Measurements from ENCODE around the gene SPATA21.

SPATA21 gene

DNA sequence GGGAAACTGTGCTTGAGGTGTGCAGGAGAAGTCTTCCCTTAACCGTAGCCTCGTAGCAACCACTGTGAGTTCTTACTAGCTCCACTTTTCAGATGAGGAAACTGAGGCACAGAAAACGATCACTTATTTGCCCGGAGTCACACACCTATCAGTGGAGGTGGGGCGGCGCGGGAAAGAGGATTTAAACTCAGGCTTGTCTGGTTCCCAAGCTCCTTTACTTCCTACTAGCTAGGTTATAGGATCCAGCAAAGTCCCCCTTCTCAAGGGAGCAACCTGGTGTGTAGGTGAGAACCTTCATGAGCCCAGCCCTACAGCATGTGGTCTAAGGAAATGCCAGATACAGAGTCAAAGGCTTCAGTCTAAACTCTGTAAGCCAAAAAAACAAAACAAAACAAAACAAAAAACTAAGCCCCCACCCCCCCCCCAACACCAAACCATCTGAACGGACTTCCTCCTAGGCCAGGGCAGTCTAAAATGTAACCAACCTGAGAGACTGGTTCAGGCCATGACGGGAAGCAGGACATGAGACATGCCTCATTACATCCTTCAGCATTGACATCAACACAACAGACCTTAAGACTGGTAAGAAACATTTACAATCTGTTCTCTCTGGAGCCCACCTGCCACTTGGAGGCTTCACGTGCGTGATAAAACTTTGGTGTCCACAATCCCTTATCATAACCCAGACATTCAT is 84.2 kb downstream of the SPATA21 start:
- no peak for DNase-seq (ENCODE audit: extremely low spot score)
- ChIA-PET POLR2A (interaction anchor here (0.9 to 1.0 kb wide), 2 partner anchors 10 to 15 kb away, joined by 4 read pairs; no protein-coding TSS in a partner anchor), CTCF (interaction anchor here (1.1 to 5.2 kb wide), 7 partner anchors 7 to 144 kb away, joined by 3 to 70 read pairs (median 3); partner anchors contain the start of gene SZRD1)
- TF ChIP-seq, protein P1, sequence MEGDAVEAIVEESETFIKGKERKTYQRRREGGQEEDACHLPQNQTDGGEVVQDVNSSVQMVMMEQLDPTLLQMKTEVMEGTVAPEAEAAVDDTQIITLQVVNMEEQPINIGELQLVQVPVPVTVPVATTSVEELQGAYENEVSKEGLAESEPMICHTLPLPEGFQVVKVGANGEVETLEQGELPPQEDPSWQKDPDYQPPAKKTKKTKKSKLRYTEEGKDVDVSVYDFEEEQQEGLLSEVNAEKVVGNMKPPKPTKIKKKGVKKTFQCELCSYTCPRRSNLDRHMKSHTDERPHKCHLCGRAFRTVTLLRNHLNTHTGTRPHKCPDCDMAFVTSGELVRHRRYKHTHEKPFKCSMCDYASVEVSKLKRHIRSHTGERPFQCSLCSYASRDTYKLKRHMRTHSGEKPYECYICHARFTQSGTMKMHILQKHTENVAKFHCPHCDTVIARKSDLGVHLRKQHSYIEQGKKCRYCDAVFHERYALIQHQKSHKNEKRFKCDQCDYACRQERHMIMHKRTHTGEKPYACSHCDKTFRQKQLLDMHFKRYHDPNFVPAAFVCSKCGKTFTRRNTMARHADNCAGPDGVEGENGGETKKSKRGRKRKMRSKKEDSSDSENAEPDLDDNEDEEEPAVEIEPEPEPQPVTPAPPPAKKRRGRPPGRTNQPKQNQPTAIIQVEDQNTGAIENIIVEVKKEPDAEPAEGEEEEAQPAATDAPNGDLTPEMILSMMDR (IDR thresholded peaks at IDR 0.05; ENCODE audit: control extremely low read depth, extremely low read depth, low read depth, missing control alignments) = no peak

DNA sequence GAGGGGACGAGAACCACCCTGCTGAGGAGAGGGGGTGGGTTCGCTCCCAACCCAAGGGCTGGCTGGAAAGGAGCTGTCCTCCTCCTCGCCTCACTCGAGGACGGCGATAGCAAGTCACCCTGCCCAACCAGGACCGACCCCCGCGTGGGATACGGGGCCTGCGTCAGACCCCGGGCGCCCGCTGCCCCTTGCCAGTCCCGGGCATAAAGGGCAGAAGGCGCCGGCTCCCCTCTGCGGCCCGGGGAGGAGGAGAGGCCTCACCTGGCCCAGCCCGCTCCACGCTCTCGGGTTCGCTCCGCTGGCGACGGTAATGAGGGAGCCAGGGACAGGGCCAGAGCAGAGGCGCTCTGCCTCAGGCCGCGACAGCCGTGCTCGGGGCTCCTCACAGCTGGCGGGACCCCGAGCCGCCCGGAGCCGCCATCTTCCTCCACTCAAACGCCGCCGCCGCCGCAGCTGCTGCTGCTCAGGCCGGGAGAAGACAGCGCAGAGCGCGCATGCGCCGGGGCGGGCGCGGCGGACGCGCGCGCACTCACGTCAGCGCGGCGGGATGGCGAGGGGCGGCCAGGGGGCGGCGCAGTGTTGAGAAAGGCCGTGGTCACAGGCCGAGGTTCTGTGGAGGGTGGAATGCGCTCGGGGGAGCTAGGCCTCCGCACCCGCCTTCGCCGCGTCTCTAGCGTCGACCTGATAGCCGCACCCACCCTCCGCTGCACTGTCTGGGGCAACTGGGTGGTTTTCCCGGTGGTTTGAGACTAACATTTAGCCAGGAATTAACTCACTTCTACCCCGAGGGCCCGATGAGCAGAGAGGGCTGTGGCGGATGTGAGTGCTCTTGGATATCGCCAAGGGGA is 85.0 kb downstream of the SPATA21 start, which contains the start of gene FBXO42:
Gene FBXO42 (minus strand): TSS at position 487 of the 848 bp plus-strand sequence. CDS start 37,062 bp downstream, outside the sequence.
- ChIA-PET CTCF (interaction anchor here (0.6 to 5.2 kb wide), 10 partner anchors 8 to 145 kb away, joined by 3 to 70 read pairs (median 3); partner anchors contain the start of gene SZRD1), POLR2A (interaction anchor here (0.9 to 1.0 kb wide), 2 partner anchors 10 to 16 kb away, joined by 4 read pairs; no protein-coding TSS in a partner anchor)

DNA sequence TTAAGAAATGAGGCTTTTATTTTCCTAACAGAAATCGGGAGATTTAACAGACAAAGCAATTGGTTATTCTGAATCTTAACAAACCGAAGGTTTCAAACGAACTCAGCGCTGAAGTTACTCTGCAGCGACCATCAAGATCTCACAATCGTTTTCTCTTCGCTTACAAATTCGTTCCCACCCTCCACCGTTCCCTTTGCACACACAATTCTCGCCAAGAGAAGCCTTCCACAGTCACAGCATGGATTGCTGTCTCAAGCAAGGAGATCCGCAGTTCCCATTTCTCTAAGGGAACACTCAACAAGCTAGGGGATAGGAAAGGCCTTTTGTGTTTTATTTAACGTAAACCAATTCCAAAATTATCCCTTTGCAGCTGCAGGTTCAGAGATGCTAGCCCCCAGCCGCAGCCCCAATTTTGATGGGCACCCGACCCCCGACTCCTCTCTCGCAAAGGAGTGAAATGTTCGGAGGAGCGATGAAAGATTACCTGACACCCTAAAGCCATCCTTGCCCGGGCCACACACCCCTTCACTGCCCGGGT is 85.7 kb downstream of the SPATA21 start:
- DNase-seq (ENCODE audit: extremely low spot score) = peak; percentile 20
- POLR2A ChIA-PET = interaction anchor here (0.9 kb wide), 1 partner anchor 16 kb away, joined by 4 read pairs; no protein-coding TSS in a partner anchor

More for the DNA sequence above, 85.0 kb downstream of the SPATA21 start, which contains the start of gene FBXO42:
- TF ChIP-seq, protein P1 (IDR thresholded peaks at IDR 0.05; ENCODE audit: control extremely low read depth, extremely low read depth, low read depth, missing control alignments) = peak; percentile 56
- peak; percentile 95 for DNase-seq (ENCODE audit: extremely low spot score)

DNA sequence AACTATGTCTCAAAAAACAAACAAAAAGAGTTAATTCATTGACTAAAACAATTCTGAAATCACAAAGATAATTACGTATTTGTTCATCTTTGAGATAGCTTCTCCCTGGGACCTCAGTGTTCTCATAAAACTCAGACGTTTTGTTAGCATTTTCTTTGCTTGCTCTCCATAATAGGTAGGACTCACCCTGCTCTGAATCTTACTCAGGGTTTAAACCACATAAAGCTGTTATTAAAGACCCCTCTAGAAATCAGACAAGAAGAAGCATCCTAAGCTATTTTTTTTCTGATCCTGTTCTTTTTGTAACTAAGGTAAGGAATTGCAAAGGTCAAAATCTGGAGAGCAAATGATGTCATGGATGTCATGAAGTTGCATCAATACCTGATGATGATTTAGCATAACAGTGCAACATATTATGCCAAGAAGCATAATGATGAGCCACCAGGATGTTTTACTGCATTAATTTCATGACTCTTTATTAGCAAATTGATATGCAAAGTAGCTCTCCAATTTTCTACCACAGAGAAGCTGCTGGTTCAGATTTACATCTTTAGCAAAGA is 87.3 kb downstream of the SPATA21 start:
- CTCF ChIA-PET = interaction anchor here (0.9 to 1.5 kb wide), 2 partner anchors 13 to 267 kb away, joined by 3 to 6 read pairs; no protein-coding TSS in a partner anchor
- DNase-seq (ENCODE audit: extremely low spot score) = no peak
- TF ChIP-seq, protein P1 (IDR thresholded peaks at IDR 0.05; ENCODE audit: control extremely low read depth, extremely low read depth, low read depth, missing control alignments) = no peak
- POLR2A ChIA-PET = no interaction called here

More for the DNA sequence above, 85.7 kb downstream of the SPATA21 start:
- TF ChIP-seq, protein P1 (IDR thresholded peaks at IDR 0.05; ENCODE audit: control extremely low read depth, extremely low read depth, low read depth, missing control alignments) = no peak
- CTCF ChIA-PET = interaction anchor here (0.6 to 5.2 kb wide), 10 partner anchors 9 to 146 kb away, joined by 3 to 70 read pairs (median 3); partner anchors contain the start of gene SZRD1
